WTC11 (cell line): Measurements from ENCODE around the gene SLC35E3. TPM values are rescaled to one million over a fixed set of nuclear protein-coding genes. Genes with fewer than 3 reads are reported as not detected.
"Not testable (repeated sequence)": the region's sequence is repeated elsewhere in the genome, so short reads cannot be mapped to it uniquely, and the experiment has no call there.

Experiments used
- ATAC-seq: fragments of 200-7000 bp; cut with Tn5 transposase; 2 replicates; pipeline ENCODE4 v1.10.0; 2021; ENCODE audit warnings: mild to moderate bottlenecking, moderate library complexity
- CTCF ChIA-PET: fragments of 300-600 bp; sonication (Branson Sonifier 250); formaldehyde crosslinking; loops from one replicate; lab custom pipeline; 2021; ENCODE audit warnings: antibody characterized with exemption; lab: Charles Lee
- POLR2A ChIA-PET: fragments of 350-600 bp; sonication (Branson Sonifier 250); formaldehyde crosslinking; loops from one replicate; lab custom pipeline; 2021; ENCODE audit warnings: antibody characterized with exemption; lab: Charles Lee
- DNase-seq: peaks from one replicate; pipeline ENCODE4 v3.0.0; 2021; ENCODE audit warnings: low spot score
- H3K27ac Mint-ChIP-seq: 2 replicates; pipeline ENCODE4 v1.8.0; 2021; ENCODE audit warnings: mixed read lengths
- H3K27me3 Mint-ChIP-seq: 2 replicates; pipeline ENCODE4 v1.8.0; 2021; ENCODE audit warnings: low read depth, mild to moderate bottlenecking, moderate library complexity, mixed read lengths
- H3K36me3 Mint-ChIP-seq: 2 replicates; pipeline ENCODE4 v1.8.0; 2021; ENCODE audit warnings: mixed read lengths
- H3K4me1 Mint-ChIP-seq: 2 replicates; pipeline ENCODE4 v1.8.0; 2022; ENCODE audit warnings: mixed read lengths
- H3K4me3 Mint-ChIP-seq: 2 replicates; pipeline ENCODE4 v1.8.0; 2021; ENCODE audit warnings: mild to moderate bottlenecking, moderate library complexity, mixed read lengths
- H3K9me3 Mint-ChIP-seq: 2 replicates; pipeline ENCODE4 v1.8.0; 2021; ENCODE audit warnings: mixed read lengths
- ATF1 ChIP-seq: sonication (generic); formaldehyde crosslinking; IDR thresholded peaks from 2 replicates; pipeline ENCODE4 v1.8.1; 2023; ENCODE audit warnings: mild to moderate bottlenecking, moderate library complexity, missing genetic modification reagents
- ELF4 ChIP-seq: sonication (generic); formaldehyde crosslinking; IDR thresholded peaks from 2 replicates; pipeline ENCODE4 v1.8.1; 2022; ENCODE audit warnings: low read depth, mild to moderate bottlenecking, moderate library complexity, missing genetic modification reagents
- HMGXB4 ChIP-seq: sonication (generic); formaldehyde crosslinking; IDR thresholded peaks from 2 replicates; pipeline ENCODE4 v1.8.1; 2023; ENCODE audit warnings: mild to moderate bottlenecking, moderate library complexity, missing genetic modification reagents
- NR2C2 ChIP-seq: sonication (generic); formaldehyde crosslinking; IDR thresholded peaks from 2 replicates; pipeline ENCODE4 v1.8.0; 2022; ENCODE audit warnings: mild to moderate bottlenecking, missing genetic modification reagents
- PRRX2 ChIP-seq: fragments of 250-450 bp; sonication (Bioruptor Pico); IDR thresholded peaks from 2 replicates; pipeline ENCODE4 v1.8.0; 2021; ENCODE audit warnings: mild to moderate bottlenecking
- RORB ChIP-seq: fragments of 250-450 bp; sonication (Bioruptor Pico); IDR thresholded peaks from 2 replicates; pipeline ENCODE4 v1.9.0; 2021; ENCODE audit warnings: mild to moderate bottlenecking
- SMAD4 ChIP-seq: sonication (generic); formaldehyde crosslinking; IDR thresholded peaks from 2 replicates; pipeline ENCODE4 v1.8.0; 2022; ENCODE audit warnings: mild to moderate bottlenecking, missing genetic modification reagents
- ZBTB21 ChIP-seq: sonication (generic); formaldehyde crosslinking; IDR thresholded peaks from 2 replicates; pipeline ENCODE4 v1.8.1; 2023; ENCODE audit warnings: mild to moderate bottlenecking, missing genetic modification reagents, borderline replicate concordance
- ZNF232 ChIP-seq: sonication (generic); formaldehyde crosslinking; IDR thresholded peaks from 2 replicates; pipeline ENCODE4 v1.8.0; 2022; ENCODE audit warnings: mild to moderate bottlenecking, missing genetic modification reagents
- ZNF396 ChIP-seq: fragments of 250-450 bp; sonication (Bioruptor Pico); IDR thresholded peaks from 2 replicates; pipeline ENCODE4 v1.8.0; 2021; ENCODE audit warnings: mild to moderate bottlenecking, moderate library complexity, borderline replicate concordance
- total RNA-seq: library from RNA; stranded (reverse); gene quantifications from 3 replicates; pipeline ENCODE4 v1.2.3, GENCODE V29; 2021
- TF ChIP-seq, protein P1 (sequence below): fragments of 250-450 bp; sonication (Bioruptor Pico); IDR thresholded peaks from 2 replicates; pipeline ENCODE4 v1.9.0; 2021; ENCODE audit warnings: moderate library complexity, mild to moderate bottlenecking, inconsistent platforms, borderline replicate concordance
- TF ChIP-seq, protein P2 (sequence below): sonication (generic); formaldehyde crosslinking; IDR thresholded peaks from 2 replicates; pipeline ENCODE4 v1.8.1; 2022; ENCODE audit warnings: low read depth, mild to moderate bottlenecking, moderate library complexity, missing genetic modification reagents, borderline replicate concordance

Gene SLC35E3
- total RNA-seq, 1 experiment from 2014 or later = 11.3 TPM

DNA sequence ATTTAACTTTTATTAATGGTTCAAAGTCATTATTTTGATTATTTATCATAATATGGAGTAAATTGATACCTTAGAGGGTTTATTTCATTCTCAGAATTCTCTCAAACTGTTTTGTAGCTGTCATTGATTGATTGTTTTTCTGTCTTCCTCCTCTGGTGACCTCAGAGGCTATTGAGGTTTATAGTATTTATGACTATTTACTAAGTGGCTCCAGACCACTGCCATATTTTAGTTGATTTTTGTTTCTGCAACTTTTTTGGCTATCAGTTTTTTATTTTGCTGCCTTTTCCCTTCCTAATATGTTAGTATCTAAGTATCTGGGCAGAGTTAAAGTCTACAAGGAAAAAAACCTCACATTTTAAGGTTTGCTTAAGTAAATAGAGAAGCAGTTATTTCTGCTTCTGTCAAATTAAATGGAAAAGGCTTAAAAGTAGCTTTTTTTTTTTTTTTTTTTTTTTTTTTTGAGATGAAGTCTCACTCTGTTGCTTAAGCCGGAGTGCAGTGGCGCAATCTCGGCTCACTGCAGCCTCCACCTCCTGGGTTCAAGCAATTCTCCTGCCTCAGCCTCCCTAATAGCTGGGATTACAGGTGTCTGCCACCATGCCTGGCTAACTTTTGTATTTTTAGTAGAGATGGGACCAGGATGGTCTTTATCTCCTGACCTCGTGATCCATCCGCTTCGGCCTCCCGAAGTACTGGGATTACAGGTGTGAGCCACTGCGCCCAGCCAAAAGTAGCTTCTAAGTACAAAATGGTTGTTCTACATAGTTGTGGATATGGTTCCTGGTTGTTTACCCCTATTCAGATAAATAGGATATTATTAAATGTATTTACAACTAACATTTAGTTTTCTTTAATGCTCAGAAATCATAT, 70.2 kb downstream of the SLC35E3 start:
- CTCF ChIA-PET = interaction anchor here (0.7 to 1.8 kb wide), 3 partner anchors 8 to 14 kb away, joined by 4 to 7 read pairs (median 5); partner anchors contain the start of gene MDM2
- ATAC-seq (no peak), DNase-seq (no peak)
- H3K27me3 Mint-ChIP-seq = no peaks in the 10 kb centered on the region
- peaks cover 5% of the 10 kb centered on the region for H3K4me1 Mint-ChIP-seq
- H3K36me3 Mint-ChIP-seq = peaks cover 75% of the 10 kb centered on the region
- no peaks in the 10 kb centered on the region for H3K9me3 Mint-ChIP-seq
- TF ChIP-seq ZNF396 (CRISPR knock-in tag) = no peak
- H3K27ac Mint-ChIP-seq = no peak overlapping the region
- POLR2A ChIA-PET = interaction anchor here (1.7 kb wide), 1 partner anchor 14 kb away, joined by 3 read pairs; no protein-coding TSS in a partner anchor
- no peak overlapping the region for H3K4me3 Mint-ChIP-seq

- POLR2A ChIA-PET = interaction anchor here (1.0 kb wide), 1 partner anchor 12 kb away, joined by 3 read pairs; the partner anchor contains the start of gene MDM2
- H3K27ac Mint-ChIP-seq = peak overlapping the region; percentile 27; the same call in 1 of the 2 replicates
- H3K27me3 Mint-ChIP-seq, H3K4me3 Mint-ChIP-seq, H3K9me3 Mint-ChIP-seq, H3K4me1 Mint-ChIP-seq, ATAC-seq, DNase-seq: not testable (repeated sequence)
- peaks cover 69% of the 10 kb centered on the region for H3K36me3 Mint-ChIP-seq
- CTCF ChIA-PET = interaction anchor here (1.1 kb wide), 1 partner anchor 12 kb away, joined by 4 read pairs; the partner anchor contains the start of gene MDM2
These were observed 73.5 kb downstream of the SLC35E3 start for GRCh38 chr12:68819481-68819880.

- no peaks in the 10 kb centered on the region for H3K27me3 Mint-ChIP-seq
- ATAC-seq (no peak), DNase-seq (no peak)
- ChIA-PET POLR2A (interaction anchor here (1.4 kb wide), 1 partner anchor 13 kb away, joined by 3 read pairs; no protein-coding TSS in a partner anchor), CTCF (interaction anchor here (1.8 kb wide), 1 partner anchor 9 kb away, joined by 8 read pairs; no protein-coding TSS in a partner anchor)
- TF ChIP-seq, protein P1, sequence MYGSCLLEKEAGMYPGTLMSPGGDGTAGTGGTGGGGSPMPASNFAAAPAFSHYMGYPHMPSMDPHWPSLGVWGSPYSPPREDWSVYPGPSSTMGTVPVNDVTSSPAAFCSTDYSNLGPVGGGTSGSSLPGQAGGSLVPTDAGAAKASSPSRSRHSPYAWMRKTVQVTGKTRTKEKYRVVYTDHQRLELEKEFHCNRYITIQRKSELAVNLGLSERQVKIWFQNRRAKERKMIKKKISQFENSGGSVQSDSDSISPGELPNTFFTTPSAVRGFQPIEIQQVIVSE (CRISPR knock-in tag) = no peak
- TF ChIP-seq ELF4 (CRISPR knock-in tag) (no peak), NR2C2 (CRISPR knock-in tag) (no peak), RORB (CRISPR knock-in tag) (no peak), ATF1 (no peak), ZNF232 (no peak), ZBTB21 (no peak), HMGXB4 (CRISPR knock-in tag) (no peak)
- H3K4me3 Mint-ChIP-seq = no peak overlapping the region
- no peaks in the 10 kb centered on the region for H3K9me3 Mint-ChIP-seq
- H3K27ac Mint-ChIP-seq = peak overlapping the region; percentile 72; the same call in 1 of the 2 replicates
- H3K4me1 Mint-ChIP-seq = no peaks in the 10 kb centered on the region
- peaks cover 66% of the 10 kb centered on the region for H3K36me3 Mint-ChIP-seq
These were observed 75.6 kb downstream of the SLC35E3 start for GRCh38 chr12:68821357-68822188.

DNA sequence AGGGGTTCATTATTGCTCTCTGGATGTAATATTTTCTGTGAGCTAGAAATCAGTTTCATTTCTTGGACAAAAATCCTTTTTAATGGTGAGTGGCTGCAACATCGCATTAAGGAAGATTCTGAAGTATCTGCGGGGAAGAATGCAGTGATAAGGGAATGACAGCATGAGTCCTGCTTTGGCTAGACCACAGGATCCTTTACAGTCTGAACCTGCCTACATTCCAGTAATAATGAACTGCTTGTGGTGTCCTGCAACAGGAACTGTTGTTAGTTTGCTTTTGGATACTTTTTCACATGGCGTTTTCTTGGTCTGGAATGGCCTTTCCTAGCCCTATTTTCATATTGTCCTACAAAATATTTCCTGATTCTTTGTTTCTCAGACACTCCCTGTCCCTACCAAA, 77.7 kb downstream of the SLC35E3 start:
- DNase-seq (no peak), ATAC-seq (no peak)
- H3K27ac Mint-ChIP-seq = no peak overlapping the region
- peaks cover 68% of the 10 kb centered on the region for H3K36me3 Mint-ChIP-seq
- H3K27me3 Mint-ChIP-seq = no peaks in the 10 kb centered on the region
- no peaks in the 10 kb centered on the region for H3K9me3 Mint-ChIP-seq
- POLR2A ChIA-PET = no interaction called here
- CTCF ChIA-PET = no interaction called here
- no peak overlapping the region for H3K4me3 Mint-ChIP-seq
- no peaks in the 10 kb centered on the region for H3K4me1 Mint-ChIP-seq
- TF ChIP-seq, protein P2, sequence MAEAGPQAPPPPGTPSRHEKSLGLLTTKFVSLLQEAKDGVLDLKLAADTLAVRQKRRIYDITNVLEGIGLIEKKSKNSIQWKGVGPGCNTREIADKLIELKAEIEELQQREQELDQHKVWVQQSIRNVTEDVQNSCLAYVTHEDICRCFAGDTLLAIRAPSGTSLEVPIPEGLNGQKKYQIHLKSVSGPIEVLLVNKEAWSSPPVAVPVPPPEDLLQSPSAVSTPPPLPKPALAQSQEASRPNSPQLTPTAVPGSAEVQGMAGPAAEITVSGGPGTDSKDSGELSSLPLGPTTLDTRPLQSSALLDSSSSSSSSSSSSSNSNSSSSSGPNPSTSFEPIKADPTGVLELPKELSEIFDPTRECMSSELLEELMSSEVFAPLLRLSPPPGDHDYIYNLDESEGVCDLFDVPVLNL (CRISPR knock-in tag) = no peak
- TF ChIP-seq PRRX2 (CRISPR knock-in tag) (no peak), SMAD4 (CRISPR knock-in tag) (no peak)
